ENCODE results near the gene PDE4B. TPM values are rescaled to one million over a fixed set of nuclear protein-coding genes. Genes with fewer than 3 reads are reported as not detected.
"Not testable (repeated sequence)": the region's sequence is repeated elsewhere in the genome, so short reads cannot be mapped to it uniquely, and the experiment has no call there.

The PDE4B gene
- total RNA-seq, 2 donors from 2014 or later = 4.3 to 18.0 TPM

DNA sequence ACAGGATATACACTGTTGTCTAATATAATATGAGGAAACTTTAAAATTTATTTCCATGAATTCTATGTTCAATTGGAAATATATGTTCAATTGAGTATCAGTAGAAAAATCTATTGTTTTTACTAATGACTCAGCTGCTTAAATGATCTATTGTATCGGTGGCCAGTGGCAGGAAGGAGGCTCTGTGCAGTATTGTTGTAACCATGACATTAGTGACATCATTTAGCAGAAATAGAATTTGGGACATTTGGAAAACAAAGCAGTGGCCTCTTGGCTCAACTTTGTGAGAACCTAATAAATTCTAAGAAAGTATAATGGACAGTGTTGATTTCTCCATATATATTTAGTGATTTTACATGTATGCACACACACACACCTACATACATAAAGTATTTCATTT lies 257.4 kb downstream of the PDE4B start:
- no peak overlapping the region for H3K4me3 Mint-ChIP-seq
- H3K27ac Mint-ChIP-seq = no peak overlapping the region
- H3K9me3 ChIP-seq (ENCODE audit: control insufficient read depth, low read length) = no peaks in the 10 kb centered on the region
- no peaks in the 10 kb centered on the region for H3K36me3 ChIP-seq (ENCODE audit: control insufficient read depth, insufficient read depth, low read length)
- H3K4me1 Mint-ChIP-seq = peaks cover 1% of the 10 kb centered on the region
- 67 to 96% methylated on average over 1 of the region's 1 CpG for whole genome bisulfite sequencing, 2 experiments (ENCODE audit: insufficient coverage in 1 of 2, insufficient read length in 1 of 2)
- no peak for DNase-seq
- no peak overlapping the region for H3K4me3 ChIP-seq (ENCODE audit: low read length)
- no peak overlapping the region for H3K9ac ChIP-seq (ENCODE audit: extremely low read depth, low read length, poor library complexity, severe bottlenecking)
- no peaks in the 10 kb centered on the region for H3K36me3 Mint-ChIP-seq (ENCODE audit: low read depth)
- H3K9me3 Mint-ChIP-seq = no peaks in the 10 kb centered on the region
- no peaks in the 10 kb centered on the region for H3K4me1 ChIP-seq (ENCODE audit: control insufficient read depth, insufficient read depth, low read length)
- no peaks in the 10 kb centered on the region for H3K27me3 Mint-ChIP-seq (ENCODE audit: insufficient read depth)
- no peak overlapping the region for H3K27ac ChIP-seq (ENCODE audit: low read depth, low read length)
- TF ChIP-seq, protein P1, sequence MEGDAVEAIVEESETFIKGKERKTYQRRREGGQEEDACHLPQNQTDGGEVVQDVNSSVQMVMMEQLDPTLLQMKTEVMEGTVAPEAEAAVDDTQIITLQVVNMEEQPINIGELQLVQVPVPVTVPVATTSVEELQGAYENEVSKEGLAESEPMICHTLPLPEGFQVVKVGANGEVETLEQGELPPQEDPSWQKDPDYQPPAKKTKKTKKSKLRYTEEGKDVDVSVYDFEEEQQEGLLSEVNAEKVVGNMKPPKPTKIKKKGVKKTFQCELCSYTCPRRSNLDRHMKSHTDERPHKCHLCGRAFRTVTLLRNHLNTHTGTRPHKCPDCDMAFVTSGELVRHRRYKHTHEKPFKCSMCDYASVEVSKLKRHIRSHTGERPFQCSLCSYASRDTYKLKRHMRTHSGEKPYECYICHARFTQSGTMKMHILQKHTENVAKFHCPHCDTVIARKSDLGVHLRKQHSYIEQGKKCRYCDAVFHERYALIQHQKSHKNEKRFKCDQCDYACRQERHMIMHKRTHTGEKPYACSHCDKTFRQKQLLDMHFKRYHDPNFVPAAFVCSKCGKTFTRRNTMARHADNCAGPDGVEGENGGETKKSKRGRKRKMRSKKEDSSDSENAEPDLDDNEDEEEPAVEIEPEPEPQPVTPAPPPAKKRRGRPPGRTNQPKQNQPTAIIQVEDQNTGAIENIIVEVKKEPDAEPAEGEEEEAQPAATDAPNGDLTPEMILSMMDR (conservative IDR thresholded peaks at IDR 0.05) = no peak
- no peaks in the 10 kb centered on the region for H3K27me3 ChIP-seq (ENCODE audit: control insufficient read depth, insufficient read depth, low read length, poor library complexity, severe bottlenecking)

DNA sequence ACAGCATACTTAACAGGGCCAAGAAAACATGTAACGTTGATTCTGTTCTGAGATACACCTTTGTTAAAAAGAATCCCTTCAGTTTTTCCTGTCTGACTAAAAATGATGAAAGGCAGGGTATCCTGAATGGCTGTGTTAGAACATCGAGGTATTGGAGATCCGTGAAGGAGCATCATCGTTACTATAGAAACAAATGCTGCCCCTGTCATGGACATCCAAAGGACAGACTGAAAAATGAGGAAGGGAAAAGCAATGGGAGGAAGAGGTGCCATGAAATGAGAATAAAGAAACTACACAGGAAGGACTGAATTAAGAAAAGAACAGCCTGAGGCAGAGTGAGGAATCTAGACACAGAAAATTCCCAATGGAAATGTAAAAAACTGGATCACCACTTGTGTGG lies 257.9 kb downstream of the PDE4B start:
- Histone ChIP-seq H3K36me3 (ENCODE audit: control insufficient read depth, insufficient read depth, low read length) (no peaks in the 10 kb centered on the region), H3K9ac (ENCODE audit: extremely low read depth, low read length, poor library complexity, severe bottlenecking) (no peak overlapping the region), H3K4me3 (ENCODE audit: low read length) (no peak overlapping the region), H3K9me3 (ENCODE audit: control insufficient read depth, low read length) (no peaks in the 10 kb centered on the region), H3K27ac (ENCODE audit: low read depth, low read length) (no peak overlapping the region), H3K4me1 (ENCODE audit: control insufficient read depth, insufficient read depth, low read length) (no peaks in the 10 kb centered on the region), H3K27me3 (ENCODE audit: control insufficient read depth, insufficient read depth, low read length, poor library complexity, severe bottlenecking) (no peaks in the 10 kb centered on the region)
- Mint-ChIP-seq H3K36me3 (ENCODE audit: low read depth) (no peaks in the 10 kb centered on the region), H3K4me3 (no peak overlapping the region), H3K27ac (no peak overlapping the region), H3K27me3 (ENCODE audit: insufficient read depth) (no peaks in the 10 kb centered on the region), H3K4me1 (peaks cover 2% of the 10 kb centered on the region), H3K9me3 (no peaks in the 10 kb centered on the region)
- DNase-seq = no peak
- 80 to 96% methylated on average over 4 of the region's 4 CpGs for WGBS, 2 experiments (ENCODE audit: insufficient coverage in 1 of 2, insufficient read length in 1 of 2)
- TF ChIP-seq, protein P1 (conservative IDR thresholded peaks at IDR 0.05) = no peak

DNA sequence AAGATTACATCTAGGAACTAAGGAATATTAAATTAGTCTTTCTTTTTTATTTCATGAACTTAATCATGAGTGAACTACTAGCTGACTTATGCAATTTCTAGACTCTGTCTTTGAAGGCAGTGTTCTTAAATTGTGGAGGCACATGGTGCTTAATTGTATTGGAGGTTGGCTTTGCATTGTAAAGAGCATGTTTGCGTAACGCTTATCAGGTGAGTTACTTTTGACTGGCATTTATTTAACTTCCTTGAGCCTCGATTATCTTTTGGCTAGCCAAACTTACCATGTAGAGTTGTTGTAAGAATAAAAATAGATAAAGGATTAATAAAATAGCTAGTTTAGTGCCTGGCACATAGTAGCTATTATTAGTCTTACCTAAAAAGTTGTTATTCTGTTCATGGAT lies 262.4 kb downstream of the PDE4B start:
- H3K27ac ChIP-seq (ENCODE audit: low read depth, low read length) = no peak overlapping the region
- H3K4me3 ChIP-seq (ENCODE audit: low read length) = no peak overlapping the region
- peaks cover 4% of the 10 kb centered on the region for H3K36me3 Mint-ChIP-seq (ENCODE audit: low read depth)
- H3K36me3 ChIP-seq (ENCODE audit: control insufficient read depth, insufficient read depth, low read length) = no peaks in the 10 kb centered on the region
- H3K4me3 Mint-ChIP-seq = no peak overlapping the region
- no peak for DNase-seq
- no peaks in the 10 kb centered on the region for H3K27me3 ChIP-seq (ENCODE audit: control insufficient read depth, insufficient read depth, low read length, poor library complexity, severe bottlenecking)
- whole genome bisulfite sequencing, 2 experiments (ENCODE audit: insufficient coverage in 1 of 2, insufficient read length in 1 of 2) = 93 to 94% methylated on average over 3 of the region's 3 CpGs
- H3K9me3 Mint-ChIP-seq = peaks cover 20% of the 10 kb centered on the region
- H3K4me1 Mint-ChIP-seq = peaks cover 2% of the 10 kb centered on the region
- H3K9ac ChIP-seq (ENCODE audit: extremely low read depth, low read length, poor library complexity, severe bottlenecking) = no peak overlapping the region
- TF ChIP-seq, protein P1 (conservative IDR thresholded peaks at IDR 0.05) = no peak
- no peaks in the 10 kb centered on the region for H3K4me1 ChIP-seq (ENCODE audit: control insufficient read depth, insufficient read depth, low read length)
- H3K27me3 Mint-ChIP-seq (ENCODE audit: insufficient read depth) = peaks cover 2% of the 10 kb centered on the region
- no peaks in the 10 kb centered on the region for H3K9me3 ChIP-seq (ENCODE audit: control insufficient read depth, low read length)
- no peak overlapping the region for H3K27ac Mint-ChIP-seq

- not testable (repeated sequence) for H3K27ac Mint-ChIP-seq; H3K4me3 ChIP-seq (ENCODE audit: low read length); H3K36me3 ChIP-seq (ENCODE audit: control insufficient read depth, insufficient read depth, low read length); H3K9ac ChIP-seq (ENCODE audit: extremely low read depth, low read length, poor library complexity, severe bottlenecking); DNase-seq; H3K4me3 Mint-ChIP-seq; H3K9me3 ChIP-seq (ENCODE audit: control insufficient read depth, low read length); H3K27me3 ChIP-seq (ENCODE audit: control insufficient read depth, insufficient read depth, low read length, poor library complexity, severe bottlenecking); H3K27ac ChIP-seq (ENCODE audit: low read depth, low read length); H3K4me1 Mint-ChIP-seq; H3K36me3 Mint-ChIP-seq (ENCODE audit: low read depth); H3K4me1 ChIP-seq (ENCODE audit: control insufficient read depth, insufficient read depth, low read length); H3K27me3 Mint-ChIP-seq (ENCODE audit: insufficient read depth)
- H3K9me3 Mint-ChIP-seq = peaks cover 20% of the 10 kb centered on the region
- WGBS, 2 experiments (ENCODE audit: insufficient coverage in 1 of 2, insufficient read length in 1 of 2) = 85 to 94% methylated on average over 2 of the region's 3 CpGs
Observed at GRCh38 chr1:66057448-66057847, 264.8 kb downstream of the PDE4B start.

All from endodermal cell (in vitro differentiated cells).